HepG2 (cell line): ENCODE data around the gene DNALI1.

Experiments used
- NFRKB ChIP-seq: fragments of 450-650 bp; IDR thresholded peaks from 2 replicates; pipeline ENCODE4 v1.6.1; 2017
- TF ChIP-seq, protein P1 (sequence below): sonication (generic); formaldehyde crosslinking; IDR thresholded peaks from 2 replicates; pipeline ENCODE4 v1.4.0; 2020; ENCODE audit warnings: missing genetic modification reagents
- TF ChIP-seq, protein P2 (sequence below): IDR thresholded peaks from 2 replicates; pipeline ENCODE4 v1.6.1; 2012; ENCODE audit warnings: low read length, improper control_type of control experiment

GRCh38 chr1:37513795-37514349, 42.9 kb upstream of the DNALI1 start:
- TF ChIP-seq NFRKB: no peak
- TF ChIP-seq, protein P1, sequence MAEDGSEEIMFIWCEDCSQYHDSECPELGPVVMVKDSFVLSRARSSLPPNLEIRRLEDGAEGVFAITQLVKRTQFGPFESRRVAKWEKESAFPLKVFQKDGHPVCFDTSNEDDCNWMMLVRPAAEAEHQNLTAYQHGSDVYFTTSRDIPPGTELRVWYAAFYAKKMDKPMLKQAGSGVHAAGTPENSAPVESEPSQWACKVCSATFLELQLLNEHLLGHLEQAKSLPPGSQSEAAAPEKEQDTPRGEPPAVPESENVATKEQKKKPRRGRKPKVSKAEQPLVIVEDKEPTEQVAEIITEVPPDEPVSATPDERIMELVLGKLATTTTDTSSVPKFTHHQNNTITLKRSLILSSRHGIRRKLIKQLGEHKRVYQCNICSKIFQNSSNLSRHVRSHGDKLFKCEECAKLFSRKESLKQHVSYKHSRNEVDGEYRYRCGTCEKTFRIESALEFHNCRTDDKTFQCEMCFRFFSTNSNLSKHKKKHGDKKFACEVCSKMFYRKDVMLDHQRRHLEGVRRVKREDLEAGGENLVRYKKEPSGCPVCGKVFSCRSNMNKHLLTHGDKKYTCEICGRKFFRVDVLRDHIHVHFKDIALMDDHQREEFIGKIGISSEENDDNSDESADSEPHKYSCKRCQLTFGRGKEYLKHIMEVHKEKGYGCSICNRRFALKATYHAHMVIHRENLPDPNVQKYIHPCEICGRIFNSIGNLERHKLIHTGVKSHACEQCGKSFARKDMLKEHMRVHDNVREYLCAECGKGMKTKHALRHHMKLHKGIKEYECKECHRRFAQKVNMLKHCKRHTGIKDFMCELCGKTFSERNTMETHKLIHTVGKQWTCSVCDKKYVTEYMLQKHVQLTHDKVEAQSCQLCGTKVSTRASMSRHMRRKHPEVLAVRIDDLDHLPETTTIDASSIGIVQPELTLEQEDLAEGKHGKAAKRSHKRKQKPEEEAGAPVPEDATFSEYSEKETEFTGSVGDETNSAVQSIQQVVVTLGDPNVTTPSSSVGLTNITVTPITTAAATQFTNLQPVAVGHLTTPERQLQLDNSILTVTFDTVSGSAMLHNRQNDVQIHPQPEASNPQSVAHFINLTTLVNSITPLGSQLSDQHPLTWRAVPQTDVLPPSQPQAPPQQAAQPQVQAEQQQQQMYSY (CRISPR knock-in tag): no peak
- TF ChIP-seq, protein P2, sequence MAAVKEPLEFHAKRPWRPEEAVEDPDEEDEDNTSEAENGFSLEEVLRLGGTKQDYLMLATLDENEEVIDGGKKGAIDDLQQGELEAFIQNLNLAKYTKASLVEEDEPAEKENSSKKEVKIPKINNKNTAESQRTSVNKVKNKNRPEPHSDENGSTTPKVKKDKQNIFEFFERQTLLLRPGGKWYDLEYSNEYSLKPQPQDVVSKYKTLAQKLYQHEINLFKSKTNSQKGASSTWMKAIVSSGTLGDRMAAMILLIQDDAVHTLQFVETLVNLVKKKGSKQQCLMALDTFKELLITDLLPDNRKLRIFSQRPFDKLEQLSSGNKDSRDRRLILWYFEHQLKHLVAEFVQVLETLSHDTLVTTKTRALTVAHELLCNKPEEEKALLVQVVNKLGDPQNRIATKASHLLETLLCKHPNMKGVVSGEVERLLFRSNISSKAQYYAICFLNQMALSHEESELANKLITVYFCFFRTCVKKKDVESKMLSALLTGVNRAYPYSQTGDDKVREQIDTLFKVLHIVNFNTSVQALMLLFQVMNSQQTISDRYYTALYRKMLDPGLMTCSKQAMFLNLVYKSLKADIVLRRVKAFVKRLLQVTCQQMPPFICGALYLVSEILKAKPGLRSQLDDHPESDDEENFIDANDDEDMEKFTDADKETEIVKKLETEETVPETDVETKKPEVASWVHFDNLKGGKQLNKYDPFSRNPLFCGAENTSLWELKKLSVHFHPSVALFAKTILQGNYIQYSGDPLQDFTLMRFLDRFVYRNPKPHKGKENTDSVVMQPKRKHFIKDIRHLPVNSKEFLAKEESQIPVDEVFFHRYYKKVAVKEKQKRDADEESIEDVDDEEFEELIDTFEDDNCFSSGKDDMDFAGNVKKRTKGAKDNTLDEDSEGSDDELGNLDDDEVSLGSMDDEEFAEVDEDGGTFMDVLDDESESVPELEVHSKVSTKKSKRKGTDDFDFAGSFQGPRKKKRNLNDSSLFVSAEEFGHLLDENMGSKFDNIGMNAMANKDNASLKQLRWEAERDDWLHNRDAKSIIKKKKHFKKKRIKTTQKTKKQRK: no peak
